GM18951 (cell line): ENCODE data around the gene ODAD3.
"Not testable (repeated sequence)": the region's sequence is repeated elsewhere in the genome, so short reads cannot be mapped to it uniquely, and the experiment has no call there.

ENCODE experiments used
- POLR2A ChIP-seq: IDR thresholded peaks from 4 replicates; pipeline ENCODE4 v1.6.1; 2011; ENCODE audit warnings: mild to moderate bottlenecking; ENCODE audit not compliant: insufficient read length, insufficient read depth; ENCODE audit errors: extremely low read depth
- in situ Hi-C: fragments of 300-500 bp; cut with MboI; formaldehyde crosslinking; loops from one replicate; pipeline ENCODE4 v1.12.0; 2022; ENCODE audit warnings: low sequenced_read_pairs, mixed read lengths, inconsistent platforms; ENCODE audit not compliant: unreplicated experiment

ODAD3 gene

GRCh38 chr19:11444059-11444458 lies 9.1 kb upstream of the ODAD3 start:
- in situ Hi-C loops, result no loop called here

DNA sequence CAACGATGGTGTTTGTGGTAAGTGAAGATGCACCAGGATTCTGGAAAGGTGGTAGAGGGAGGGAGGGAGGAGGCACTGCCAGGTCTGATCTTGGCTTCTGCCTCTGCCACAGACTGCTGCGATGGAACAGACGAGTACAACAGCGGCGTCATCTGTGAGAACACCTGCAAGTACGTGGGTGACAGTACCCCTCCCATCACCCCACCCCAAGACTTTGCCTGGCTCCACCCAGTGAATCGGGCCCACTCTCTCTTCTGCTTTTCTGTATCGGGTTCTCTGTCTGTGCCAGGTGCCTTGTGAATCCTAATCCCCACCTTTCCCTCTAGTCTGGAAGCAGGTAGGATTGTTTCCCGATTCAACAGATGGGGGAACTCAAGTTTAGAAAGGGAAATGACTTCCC lies 3.0 kb upstream of the ODAD3 start:
- in situ Hi-C loops, result no loop called here
- TF ChIP-seq POLR2A, result no peak

More at GRCh38 chr19:11444059-11444458, 9.1 kb upstream of the ODAD3 start:
- TF ChIP-seq POLR2A, result no peak

GRCh38 chr19:11435833-11436313 lies 952 bp upstream of the ODAD3 start:
- in situ Hi-C loops, result no loop called here
- TF ChIP-seq POLR2A, result no peak

DNA sequence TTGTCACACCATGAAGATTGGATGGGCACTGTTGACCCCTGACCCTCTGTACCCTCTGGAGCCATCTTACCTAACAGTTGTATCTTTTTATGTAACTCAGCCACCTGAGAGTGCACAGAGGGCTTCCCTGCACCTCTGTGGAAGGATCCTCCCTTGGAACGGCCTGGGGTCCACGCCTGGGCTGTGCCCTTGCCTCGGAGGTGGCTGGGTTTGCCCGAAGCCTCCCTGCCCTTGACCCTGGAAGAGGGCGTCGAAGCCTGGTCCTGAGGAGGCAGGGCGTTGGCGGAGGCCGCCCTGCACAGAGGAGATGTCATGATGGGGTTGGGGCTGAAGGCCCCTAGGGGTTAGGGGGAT lies 241 bp downstream of the ODAD3 start:
- TF ChIP-seq POLR2A, result no peak
- in situ Hi-C loops, result no loop called here

GRCh38 chr19:11433526-11433925 lies 1.4 kb downstream of the ODAD3 start:
- in situ Hi-C loops, result not testable (repeated sequence)

DNA sequence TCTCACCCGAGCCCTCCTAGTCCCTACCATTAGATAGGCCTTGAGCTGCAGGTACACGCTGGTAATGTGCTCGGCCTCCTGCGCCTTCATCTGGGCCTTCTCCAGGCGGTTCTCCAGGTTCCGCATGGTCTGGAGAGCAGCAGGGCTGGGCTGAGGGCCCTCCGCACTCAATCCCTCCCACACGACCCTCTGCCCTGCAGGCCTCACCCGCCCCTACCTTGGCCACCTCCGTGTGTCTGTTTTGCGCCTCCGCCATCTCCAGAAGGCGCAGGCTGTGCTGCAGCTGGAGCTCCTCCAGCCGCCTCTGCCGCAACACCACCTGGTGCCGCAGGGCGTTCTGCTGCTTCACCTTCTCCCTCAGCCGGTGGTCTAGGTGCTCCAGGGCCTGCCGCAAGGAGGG lies 8.3 kb downstream of the ODAD3 start:
- TF ChIP-seq POLR2A, result no peak
- in situ Hi-C loops, result no loop called here

DNA sequence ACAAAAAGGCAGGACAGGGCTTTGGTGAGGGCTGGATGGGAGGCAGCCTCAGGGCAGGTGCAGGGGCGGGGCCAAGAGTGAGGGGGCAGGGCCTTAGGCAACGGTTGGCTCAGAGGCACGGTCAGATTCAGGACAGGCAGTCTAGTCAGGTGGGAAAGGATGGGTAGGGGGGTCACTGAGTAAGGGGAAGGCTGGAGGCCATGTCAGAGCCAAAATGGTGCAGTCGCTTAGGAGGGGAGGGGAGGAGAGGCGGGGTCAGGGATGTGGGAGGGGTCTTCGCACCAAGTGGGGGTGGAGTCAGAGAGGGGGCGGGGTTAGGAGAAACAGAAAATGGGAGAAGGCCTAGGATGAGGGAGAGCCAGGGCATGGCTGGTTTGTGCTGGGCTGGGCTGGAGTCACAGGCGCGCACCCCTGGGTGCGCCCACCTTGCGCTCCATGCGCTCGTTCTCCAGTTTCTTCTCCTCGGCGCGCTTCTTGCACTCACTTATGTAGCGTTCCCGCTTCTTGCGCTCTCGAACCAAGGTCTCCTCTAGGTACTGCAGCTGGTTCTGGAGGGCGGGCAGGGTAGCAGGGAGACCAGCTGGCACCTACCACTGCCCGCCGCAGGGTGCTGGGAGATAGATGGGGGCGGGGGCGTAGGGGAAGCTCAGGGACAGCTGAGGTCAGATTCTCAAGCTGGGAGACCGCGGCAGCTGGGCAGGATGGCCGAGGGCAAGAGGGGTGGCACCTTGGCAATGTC lies 9.0 kb downstream of the ODAD3 start:
- in situ Hi-C loops, result no loop called here
- no peak for TF ChIP-seq POLR2A

DNA sequence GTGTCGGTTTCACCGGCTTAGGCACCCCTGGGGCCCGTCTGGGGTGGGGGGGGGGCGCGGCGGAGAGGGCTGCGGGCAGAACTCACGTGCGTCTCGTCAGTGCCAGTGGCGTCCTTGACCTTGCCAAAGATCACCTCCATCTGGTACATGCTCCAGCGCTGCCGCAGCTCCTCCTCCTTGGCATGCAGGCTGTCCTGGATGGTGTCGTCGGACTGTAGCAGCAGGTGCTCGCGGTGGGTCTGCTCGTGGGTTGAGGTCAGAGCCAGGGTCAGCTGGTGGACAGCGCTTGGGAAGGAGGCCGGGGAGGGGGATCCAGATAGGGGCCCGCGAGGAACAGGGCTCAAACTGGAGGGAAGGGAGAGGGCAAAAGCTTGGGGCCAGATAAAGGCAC lies 11.1 kb downstream of the ODAD3 start:
- in situ Hi-C loops, result no loop called here

GRCh38 chr19:11423164-11423790 lies 11.6 kb downstream of the ODAD3 start:
- in situ Hi-C loops, result no loop called here
- TF ChIP-seq POLR2A, result no peak

More for the DNA sequence above, 11.1 kb downstream of the ODAD3 start:
- no peak for TF ChIP-seq POLR2A

DNA sequence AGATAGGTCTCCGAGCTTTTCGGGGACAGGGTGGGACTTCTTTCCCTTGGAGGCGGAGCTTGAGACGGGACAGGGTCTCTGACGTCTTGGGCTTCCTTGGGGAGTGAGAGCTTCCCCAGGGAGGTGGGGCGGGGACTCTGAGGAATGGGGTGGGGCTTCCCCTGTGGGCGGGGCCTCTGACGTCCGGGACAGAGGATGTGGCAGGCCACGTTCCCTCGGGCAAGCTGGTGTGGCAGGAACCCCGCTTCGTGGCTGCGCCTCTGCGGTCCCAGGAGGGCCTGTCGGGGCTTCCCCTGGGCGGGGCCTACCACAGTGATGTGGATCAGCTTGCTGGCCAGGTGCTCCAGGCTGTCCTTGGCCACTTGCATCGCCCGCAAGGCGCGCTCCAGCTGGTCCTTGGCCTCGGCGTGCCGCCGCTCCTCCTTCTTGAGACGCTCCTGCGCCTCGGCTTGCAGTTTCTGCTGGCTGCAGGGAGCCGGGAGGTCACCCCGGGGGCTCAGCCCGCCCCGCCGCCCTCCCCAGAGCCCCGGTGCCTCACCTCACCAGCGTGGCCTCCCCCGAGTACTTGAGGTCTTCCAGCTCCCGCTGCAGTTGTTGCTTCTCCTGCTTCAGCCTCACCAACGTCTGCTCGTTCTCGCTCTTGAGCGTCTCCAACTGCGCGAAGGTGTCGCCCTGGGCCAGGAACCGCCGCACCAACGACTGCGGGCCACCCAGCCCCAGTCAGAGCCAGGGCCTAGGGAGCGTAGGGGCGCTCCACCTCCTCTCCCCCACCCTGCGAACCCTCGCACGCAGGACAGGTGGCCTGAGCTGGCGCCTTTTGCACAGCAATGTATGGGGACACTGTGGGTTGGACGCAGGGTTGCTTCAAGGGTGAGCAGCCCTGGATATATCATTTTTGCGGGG lies 12.5 kb downstream of the ODAD3 start:
- in situ Hi-C loops, result no loop called here

GRCh38 chr19:11421371-11422098 lies 13.4 kb downstream of the ODAD3 start:
- TF ChIP-seq POLR2A, result no peak
- in situ Hi-C loops, result no loop called here

More for the DNA sequence above, 12.5 kb downstream of the ODAD3 start:
- no peak for TF ChIP-seq POLR2A

GRCh38 chr19:11420429-11421370 lies 14.2 kb downstream of the ODAD3 start:
- in situ Hi-C loops, result no loop called here
- TF ChIP-seq POLR2A, result no peak
